H1 (cell line): ENCODE data around the gene IL6ST. TPM values are rescaled to one million over a fixed set of nuclear protein-coding genes. Genes with fewer than 3 reads are reported as not detected.

ENCODE experiments used
- CTCF ChIA-PET: fragments of 300-600 bp; sonication (Branson Sonifier 250); formaldehyde crosslinking; loops from one replicate; lab custom pipeline; 2021; ENCODE audit not compliant: partially characterized antibody; lab: Charles Lee
- POLR2A ChIA-PET: fragments of 300-600 bp; sonication (Branson Sonifier 250); formaldehyde crosslinking; loops from one replicate; lab custom pipeline; 2021; ENCODE audit warnings: inconsistent platforms; ENCODE audit not compliant: partially characterized antibody; lab: Charles Lee
- DNase-seq, 2 experiments: peaks; one replicate each; pipeline versions ENCODE4 v3.0.0 to v3.0.0-alpha.2; 2010 to 2022; ENCODE audit warnings: low spot score in 2 of 2, low read depth in 1 of 2, mixed read lengths in 1 of 2
- FAIRE-seq: peaks from 2 replicates; lab custom pipeline; 2011; peaks lifted over from hg19 to GRCh38; lab: Jason Lieb, UNC
- H2AFZ ChIP-seq: 2 replicates; pipeline ENCODE4 v1.8.1; 2012; ENCODE audit warnings: low read length, inconsistent platforms
- H2AK5ac ChIP-seq: 2 replicates; pipeline ENCODE4 v1.6.1; 2013; ENCODE audit warnings: low read depth, low read length
- H2BK120ac ChIP-seq: replicated peaks from 2 replicates; pipeline ENCODE3; 2013; ENCODE audit warnings: low read depth, low read length, inconsistent platforms
- H2BK12ac ChIP-seq: 2 replicates; pipeline ENCODE4 v1.6.1; 2013; ENCODE audit warnings: low read depth, low read length
- H2BK15ac ChIP-seq: 2 replicates; pipeline ENCODE4 v1.6.1; 2013; ENCODE audit warnings: low read length
- H2BK20ac ChIP-seq: 2 replicates; pipeline ENCODE4 v1.6.1; 2013; ENCODE audit warnings: low read length
- H2BK5ac ChIP-seq: 2 replicates; pipeline ENCODE4 v1.6.1; 2013; ENCODE audit warnings: low read depth, low read length
- H3K14ac ChIP-seq: 2 replicates; pipeline ENCODE4 v1.6.1; 2013; ENCODE audit warnings: inconsistent platforms; ENCODE audit not compliant: insufficient read length
- H3K18ac ChIP-seq: 2 replicates; pipeline ENCODE4 v1.6.1; 2013; ENCODE audit warnings: low read length; ENCODE audit errors: extremely low read depth
- H3K23ac ChIP-seq: 2 replicates; pipeline ENCODE4 v1.6.1; 2013; ENCODE audit warnings: inconsistent platforms; ENCODE audit not compliant: insufficient read length
- H3K23me2 ChIP-seq: 2 replicates; pipeline ENCODE4 v1.6.1; 2013; ENCODE audit warnings: low read depth, low read length
- H3K27ac ChIP-seq: 2 replicates; pipeline ENCODE4 v1.6.1; 2011; ENCODE audit warnings: low read depth, low read length, inconsistent platforms
- H3K27me3 ChIP-seq, 4 experiments: replicated peaks in 1 of 4; 1 replicate in 1 of 4; 2 replicates in 3 of 4; pipeline versions ENCODE4 v1.6.1 to v1.8.1; 2011 to 2013; ENCODE audit warnings: low read length in 3 of 4, mild to moderate bottlenecking in 3 of 4, inconsistent platforms in 2 of 4, mixed read lengths in 2 of 4, moderate library complexity in 1 of 4; ENCODE audit not compliant: control insufficient read depth in 3 of 4, insufficient read depth in 3 of 4; ENCODE audit errors: extremely low read depth in 1 of 4
- H3K36me3 ChIP-seq, 4 experiments: 2 replicates each; pipeline versions ENCODE4 v1.6.1 to v1.8.1; 2011 to 2013; ENCODE audit warnings: mild to moderate bottlenecking in 4 of 4, low read length in 3 of 4, moderate library complexity in 2 of 4, control low read depth in 1 of 4, inconsistent platforms in 1 of 4; ENCODE audit not compliant: insufficient read depth in 4 of 4, control insufficient read depth in 2 of 4
- H3K4ac ChIP-seq: replicated peaks from 2 replicates; pipeline ENCODE3; 2013; ENCODE audit warnings: low read length, low read depth, mixed read lengths, inconsistent platforms; ENCODE audit not compliant: insufficient read length
- H3K4me1 ChIP-seq, 4 experiments: replicated peaks in 1 of 4; 1 replicate in 1 of 4; 2 replicates in 3 of 4; pipeline versions ENCODE4 v1.6.1 to v1.8.1; 2011 to 2013; ENCODE audit warnings: low read length in 3 of 4, inconsistent platforms in 2 of 4, mixed read lengths in 1 of 4; ENCODE audit not compliant: insufficient read depth in 4 of 4, control insufficient read depth in 3 of 4
- H3K4me2 ChIP-seq, 2 experiments: 2 replicates each; pipeline versions ENCODE4 v1.6.1 to v1.8.1; 2011 to 2013; ENCODE audit warnings: low read depth in 2 of 2, low read length in 2 of 2, control low read depth in 1 of 2, inconsistent platforms in 1 of 2, mild to moderate bottlenecking in 1 of 2; ENCODE audit not compliant: insufficient read depth in 1 of 2
- H3K4me3 ChIP-seq, 4 experiments: fragments of 200-600, 300-600 bp in 1 of 4; sonication (generic), shearing (Covaris generic), sonication (Bioruptor Twin) in 1 of 4; 2 replicates each; pipeline versions ENCODE4 v1.5.1 to v1.8.1; 2011 to 2016; ENCODE audit warnings: low read length in 4 of 4, low read depth in 3 of 4, control low read depth in 2 of 4, inconsistent platforms in 2 of 4, mild to moderate bottlenecking in 2 of 4, mixed read lengths in 1 of 4, moderate library complexity in 1 of 4; ENCODE audit not compliant: insufficient read depth in 2 of 4; ENCODE audit errors: extremely low read depth in 1 of 4
- H3K56ac ChIP-seq: replicated peaks from 2 replicates; pipeline ENCODE3; 2013; ENCODE audit warnings: low read depth, mild to moderate bottlenecking, mixed read lengths, low read length, inconsistent platforms; ENCODE audit not compliant: insufficient read length
- H3K79me1 ChIP-seq: 2 replicates; pipeline ENCODE4 v1.6.1; 2013; ENCODE audit warnings: low read depth, low read length, control low read depth
- H3K79me2 ChIP-seq, 2 experiments: 2 replicates each; pipeline versions ENCODE4 v1.6.1 to v1.8.1; 2012 to 2013; ENCODE audit warnings: low read length in 2 of 2, mild to moderate bottlenecking in 2 of 2, inconsistent platforms in 1 of 2; ENCODE audit not compliant: insufficient read depth in 2 of 2, control insufficient read depth in 1 of 2
- H3K9ac ChIP-seq, 4 experiments: replicated peaks in 1 of 4; 1 replicate in 1 of 4; 2 replicates in 3 of 4; pipeline versions ENCODE4 v1.6.1 to v1.8.1; 2011 to 2013; ENCODE audit warnings: low read depth in 3 of 4, low read length in 3 of 4, control low read depth in 2 of 4, mild to moderate bottlenecking in 2 of 4, moderate library complexity in 2 of 4, inconsistent platforms in 1 of 4; ENCODE audit errors: extremely low read depth in 1 of 4
- H3K9me3 ChIP-seq, 2 experiments: 2 replicates each; pipeline versions ENCODE4 v1.6.1 to v1.8.1; 2012 to 2013; ENCODE audit warnings: mild to moderate bottlenecking in 2 of 2, moderate library complexity in 2 of 2, control low read depth in 1 of 2, inconsistent platforms in 1 of 2, low read depth in 1 of 2, low read length in 1 of 2, mixed read lengths in 1 of 2; ENCODE audit not compliant: insufficient read depth in 2 of 2
- H4K20me1 ChIP-seq, 2 experiments: replicated peaks in 1 of 2; 2 replicates each; pipeline versions ENCODE3 to v1.8.1; 2011 to 2013; ENCODE audit warnings: inconsistent platforms in 2 of 2, low read length in 2 of 2, mild to moderate bottlenecking in 1 of 2; ENCODE audit not compliant: insufficient read depth in 2 of 2, control insufficient read depth in 1 of 2
- H4K5ac ChIP-seq: 2 replicates; pipeline ENCODE4 v1.6.1; 2013; ENCODE audit warnings: low read length, low read depth, mixed read lengths, inconsistent platforms; ENCODE audit not compliant: insufficient read length
- H4K8ac ChIP-seq: 2 replicates; pipeline ENCODE4 v1.8.0; 2013; ENCODE audit warnings: mild to moderate bottlenecking, moderate library complexity, low read length, inconsistent platforms; ENCODE audit not compliant: insufficient read depth; ENCODE audit errors: extremely low read depth
- H4K91ac ChIP-seq: replicated peaks from 2 replicates; pipeline ENCODE3; 2013; ENCODE audit warnings: low read length, mixed read lengths, inconsistent platforms; ENCODE audit not compliant: insufficient read length
- BACH1 ChIP-seq: IDR thresholded peaks from 2 replicates; pipeline ENCODE4 v1.6.1; 2012; ENCODE audit warnings: low read length, improper control_type of control experiment
- CBX5 ChIP-seq: fragments of 300-800, 300-1000 bp; sonication (generic); IDR thresholded peaks from 2 replicates; pipeline ENCODE4 v1.7.1; 2016; ENCODE audit warnings: antibody characterized with exemption, low read length, low read depth
- CEBPB ChIP-seq: IDR thresholded peaks from 2 replicates; pipeline ENCODE4 v1.6.1; 2012; ENCODE audit warnings: low read depth, low read length
- CHD1 ChIP-seq: IDR thresholded peaks from 2 replicates; pipeline ENCODE4 v1.6.1; 2012; ENCODE audit warnings: low read depth, low read length, improper control_type of control experiment
- CREB1 ChIP-seq: IDR thresholded peaks from 2 replicates; pipeline ENCODE4 v1.6.1; 2012; ENCODE audit warnings: inconsistent platforms
- GABPA ChIP-seq: IDR thresholded peaks from 2 replicates; pipeline ENCODE4 v1.6.1; 2011; ENCODE audit warnings: mild to moderate bottlenecking, low read length, moderate library complexity, borderline replicate concordance; ENCODE audit not compliant: insufficient read depth
- KDM1A ChIP-seq: fragments of 200-600, 300-600 bp; sonication (generic); IDR thresholded peaks from 2 replicates; pipeline ENCODE4 v1.7.1; 2016; ENCODE audit warnings: mild to moderate bottlenecking, low read length, borderline replicate concordance
- KDM4A ChIP-seq: IDR thresholded peaks from one replicate; pipeline ENCODE4 v1.7.1; 2012; ENCODE audit warnings: low read depth, mild to moderate bottlenecking, moderate library complexity, low read length, inconsistent platforms; ENCODE audit not compliant: severe bottlenecking
- MAFK ChIP-seq: IDR thresholded peaks from 2 replicates; pipeline ENCODE4 v1.6.1; 2012; ENCODE audit warnings: low read depth, mild to moderate bottlenecking, improper control_type of control experiment, low read length
- NANOG ChIP-seq: IDR thresholded peaks from 2 replicates; pipeline ENCODE4 v1.6.1; 2011; ENCODE audit warnings: low read length, low read depth, mild to moderate bottlenecking, inconsistent platforms; ENCODE audit not compliant: insufficient read depth, poor library complexity, severe bottlenecking
- SAP30 ChIP-seq: fragments of 300-600 bp; sonication (generic); IDR thresholded peaks from 2 replicates; pipeline ENCODE4 v1.7.1; 2012; ENCODE audit warnings: low read length, moderate library complexity, mild to moderate bottlenecking, inconsistent platforms; ENCODE audit not compliant: insufficient read depth, insufficient replicate concordance
- TCF12 ChIP-seq: IDR thresholded peaks from 2 replicates; pipeline ENCODE4 v1.6.1; 2011; ENCODE audit warnings: low read depth, mild to moderate bottlenecking, low read length
- WGBS, 2 experiments: shearing (Covaris generic) in 1 of 2; methylation state at CpG; one replicate each; pipeline versions ENCODE4 v1.1.6 to v1.1.7; 2013 to 2015; ENCODE audit warnings: low lambda C conversion rate in 2 of 2, mixed read lengths in 2 of 2, inconsistent platforms in 1 of 2, low coverage in 1 of 2, missing lambda C conversion rate in 1 of 2; ENCODE audit not compliant: insufficient replicate concordance in 2 of 2, insufficient coverage in 1 of 2, insufficient read length in 1 of 2; ENCODE audit errors: extremely low coverage in 1 of 2, missing lambda C conversion rate in 1 of 2; 5-methylcytosine and 5-hydroxymethylcytosine counted together
- polyA plus RNA-seq, 7 experiments: library from polyadenylated mRNA; depleted of rRNA in 3 of 7; stranded (reverse) in 5 of 7; unstranded in 2 of 7; fragments of >200 nt in 5 of 7; fragments of 200-250 nt in 2 of 7; gene quantifications; 1 replicate in 5 of 7; 2 replicates in 1 of 7; 4 replicates in 1 of 7; pipeline versions ENCODE4 v1.2.1 to v1.2.3, GENCODE V29; 2011 to 2013; ENCODE audit warnings: missing spikeins in 2 of 7, mixed read lengths in 2 of 7
- total RNA-seq: library from RNA; stranded (reverse); fragmentation: NEBNext Ultra II Directional; extraction: Animal tissue kit (Norgen Biotek cat#: 25700); gene quantifications from 2 replicates; pipeline ENCODE4 v1.2.1, GENCODE V29; 2021

The IL6ST gene
- total and polyA plus RNA-seq, 2 of the 8 experiments (the other 6 are each of a cell fraction or from before 2014, with no cell fraction given), result 1.4 to 11.1 TPM

DNA sequence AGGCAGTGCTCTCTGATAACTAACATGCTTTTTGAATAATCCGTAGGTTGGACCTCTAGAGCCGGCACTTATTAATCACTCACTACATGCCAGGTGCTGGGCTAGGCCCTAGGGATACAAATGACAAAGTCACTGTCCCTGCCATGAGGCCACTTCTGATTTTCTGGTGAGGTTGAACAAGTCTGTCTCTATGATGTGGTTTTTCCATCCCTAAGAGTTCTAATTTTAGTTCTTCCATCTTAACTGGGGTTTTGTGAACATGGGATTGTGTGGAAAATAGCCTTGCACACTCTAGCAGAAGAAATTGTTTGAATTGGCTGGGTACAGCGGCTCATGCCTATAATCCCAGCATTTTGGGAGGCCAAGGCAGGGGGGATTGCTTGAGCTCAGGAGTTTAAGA lies 79.0 kb downstream of the IL6ST start:
- POLR2A ChIA-PET, result no interaction called here

More for the DNA sequence above, 79.0 kb downstream of the IL6ST start:
- WGBS, 2 experiments, result 95% methylated on average over 3 of the region's 3 CpGs; no CpG with 5 or more reads in 1 of the 2 experiments
- Histone ChIP-seq H4K20me1 (no peaks in the 10 kb centered on the region), H3K36me3 (no peaks in the 10 kb centered on the region), H4K5ac (no peak overlapping the region), H2AK5ac (no peak overlapping the region), H2BK120ac (no peak overlapping the region), H3K23ac (no peak overlapping the region), H3K4me2 (no peak overlapping the region), H4K91ac (no peak overlapping the region), H3K9ac (no peak overlapping the region), H3K4ac (no peak overlapping the region), H4K8ac (no peak overlapping the region), H3K27me3 (no peaks in the 10 kb centered on the region), H3K4me1 (no peaks in the 10 kb centered on the region; a peak in 1 of 7 replicates), H3K4me3 (no peak overlapping the region), H2BK20ac (no peak overlapping the region), H2AFZ (no peak overlapping the region), H3K23me2 (0 out of 2 replicates have a peak, but pooled peaks cover 2% of the 10 kb centered on the region), H2BK12ac (no peak overlapping the region), H3K18ac (no peak overlapping the region), H3K56ac (no peak overlapping the region), H3K79me2 (no peaks in the 10 kb centered on the region), H2BK15ac (no peak overlapping the region), H2BK5ac (no peak overlapping the region), H3K79me1 (no peaks in the 10 kb centered on the region), H3K9me3 (no peaks in the 10 kb centered on the region), H3K14ac (no peak overlapping the region), H3K27ac (no peak overlapping the region)
- CTCF ChIA-PET, result interaction anchor here (1.1 kb wide), 1 partner anchor 19 kb away, joined by 3 read pairs; no protein-coding TSS in a partner anchor
- TF ChIP-seq CREB1 (no peak), SAP30 (no peak), TCF12 (no peak), MAFK (no peak), KDM1A (no peak), CEBPB (no peak), CBX5 (no peak), GABPA (no peak), KDM4A (no peak), NANOG (no peak), BACH1 (no peak), CHD1 (no peak)
- DNase-seq (peak in 1 of 2 experiments; percentile 17), FAIRE-seq (no peak)
